Panc1 (cell line): Measurements from ENCODE around the gene SH3BP4. TPM values are rescaled to one million over a fixed set of nuclear protein-coding genes. Genes with fewer than 3 reads are reported as not detected.
A peak's percentile ranks its signal among the peaks of the same experiment; 100 is the strongest.

Source experiments
- ATAC-seq: fragments of 200-7000 bp; cut with Tn5 transposase; 2 replicates; pipeline ENCODE4 v1.9.1; 2020; ENCODE audit warnings: mild to moderate bottlenecking, moderate library complexity
- BruUV-seq: library from RNA; stranded (reverse); fragments of 400-500 nt; replicated peaks from 2 replicates; lab custom pipeline; 2021; lab: Mats Ljungman, UMichigan
- CTCF ChIA-PET: fragments of 300-600 bp; sonication (Branson Sonifier 250); formaldehyde crosslinking; loops from one replicate; lab custom pipeline; 2022; ENCODE audit warnings: antibody characterized with exemption; lab: Charles Lee
- POLR2A ChIA-PET: fragments of 300-600 bp; sonication (Branson Sonifier 250); formaldehyde crosslinking; loops from one replicate; lab custom pipeline; 2022; ENCODE audit warnings: antibody characterized with exemption; lab: Charles Lee
- DNase-seq: peaks from one replicate; pipeline ENCODE4 v3.0.0-alpha.2; 2010; ENCODE audit warnings: low read depth, low spot score
- H3K27ac ChIP-seq: 2 replicates; pipeline ENCODE4 v1.5.1; 2011; ENCODE audit warnings: mild to moderate bottlenecking, low read length, inconsistent platforms
- H3K27me3 ChIP-seq: fragments of 200-500 bp; sonication (Bioruptor generic); 2 replicates; pipeline ENCODE4 v1.6.0; 2014; ENCODE audit warnings: low read length, inconsistent platforms; ENCODE audit not compliant: control insufficient read depth, insufficient read depth
- H3K36me3 ChIP-seq: fragments of 200-500 bp; sonication (Bioruptor generic); 2 replicates; pipeline ENCODE4 v1.5.1; 2014; ENCODE audit warnings: inconsistent platforms, mild to moderate bottlenecking, low read length, moderate library complexity; ENCODE audit not compliant: control insufficient read depth, insufficient read depth
- H3K4me1 ChIP-seq: 2 replicates; pipeline ENCODE4 v1.5.1; 2011; ENCODE audit warnings: inconsistent platforms, mild to moderate bottlenecking, low read length, moderate library complexity; ENCODE audit not compliant: control insufficient read depth, insufficient read depth
- H3K4me3 ChIP-seq, 2 experiments: 2 replicates each; pipeline ENCODE4 v1.5.1; 2011 to 2012; ENCODE audit warnings: low read depth in 2 of 2, low read length in 2 of 2, mild to moderate bottlenecking in 2 of 2, inconsistent platforms in 1 of 2, moderate library complexity in 1 of 2
- H3K9me3 ChIP-seq: fragments of 200-500 bp; sonication (Bioruptor generic); 2 replicates; pipeline ENCODE4 v1.5.1; 2014; ENCODE audit warnings: low read depth, mild to moderate bottlenecking, inconsistent platforms, low read length, moderate library complexity; ENCODE audit not compliant: control insufficient read depth, insufficient read depth
- CTCF ChIP-seq: fragments of 450-650 bp; IDR thresholded peaks from 2 replicates; pipeline ENCODE4 v1.5.1; 2017; ENCODE audit warnings: mild to moderate bottlenecking
- POLR2AphosphoS5 ChIP-seq: IDR thresholded peaks from 2 replicates; pipeline ENCODE4 v1.6.1; 2012; ENCODE audit warnings: mild to moderate bottlenecking, low read depth, low read length, moderate library complexity
- SIN3A ChIP-seq: IDR thresholded peaks from 2 replicates; pipeline ENCODE4 v1.6.1; 2012; ENCODE audit warnings: low read depth, mild to moderate bottlenecking, low read length, moderate library complexity, borderline replicate concordance; ENCODE audit not compliant: insufficient read depth
- TCF7L2 ChIP-seq: IDR thresholded peaks from 2 replicates; pipeline ENCODE4 v1.6.1; 2011; ENCODE audit warnings: mild to moderate bottlenecking, low read depth, low read length, inconsistent platforms
- in situ Hi-C: cut with HindIII; loops from 2 replicates; pipeline ENCODE4 v1.10.0; 2016; ENCODE audit warnings: low sequenced_read_pairs, low pct_unique_long_range_greater_than_20kb
- intact Hi-C: fragments of 100-400 bp; cut with micrococcal nuclease; formaldehyde crosslinking; loops from one replicate; pipeline ENCODE4 v1.10.0; 2022; ENCODE audit not compliant: unreplicated experiment
- total RNA-seq: library from RNA; stranded (reverse); gene quantifications from one replicate; pipeline ENCODE4 v1.2.1, GENCODE V29; 2021; ENCODE audit not compliant: unreplicated experiment
- TF ChIP-seq, protein P1 (sequence below), 2 experiments: IDR thresholded peaks; 2 replicates each; pipeline ENCODE4 v1.6.1; 2011 to 2012; ENCODE audit warnings: low read depth in 2 of 2, control low read depth in 1 of 2, low read length in 1 of 2, mild to moderate bottlenecking in 1 of 2, moderate library complexity in 1 of 2; ENCODE audit not compliant: insufficient read depth in 1 of 2

Gene SH3BP4
- total RNA-seq, 1 experiment from 2014 or later, result 133 TPM

DNA sequence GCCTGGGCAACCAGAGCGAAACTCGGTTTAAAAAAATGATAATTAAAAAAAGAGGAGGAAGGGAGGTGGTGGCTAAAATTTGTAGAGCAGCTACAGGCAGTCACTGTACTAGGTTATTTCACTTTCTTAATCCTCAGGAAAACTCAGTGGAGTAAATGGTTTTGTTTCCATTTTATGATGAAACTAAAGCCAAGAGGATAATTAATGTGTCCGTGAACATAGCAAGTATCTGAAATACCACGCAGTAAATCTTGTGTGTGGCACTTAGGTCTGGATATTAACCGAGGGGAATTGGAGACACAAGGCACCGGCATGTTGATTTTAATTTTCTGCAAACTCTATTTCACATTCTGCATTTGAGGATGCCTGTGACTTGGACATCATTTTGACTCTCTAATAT is 14.5 kb downstream of the SH3BP4 start:
- CTCF ChIA-PET, result no interaction called here
- H3K27ac ChIP-seq, result peak overlapping the region; percentile 100
- H3K27me3 ChIP-seq, result no peaks in the 10 kb centered on the region
- TF ChIP-seq TCF7L2 (no peak), CTCF (no peak), POLR2AphosphoS5 (no peak), SIN3A (no peak)
- TF ChIP-seq, protein P1, sequence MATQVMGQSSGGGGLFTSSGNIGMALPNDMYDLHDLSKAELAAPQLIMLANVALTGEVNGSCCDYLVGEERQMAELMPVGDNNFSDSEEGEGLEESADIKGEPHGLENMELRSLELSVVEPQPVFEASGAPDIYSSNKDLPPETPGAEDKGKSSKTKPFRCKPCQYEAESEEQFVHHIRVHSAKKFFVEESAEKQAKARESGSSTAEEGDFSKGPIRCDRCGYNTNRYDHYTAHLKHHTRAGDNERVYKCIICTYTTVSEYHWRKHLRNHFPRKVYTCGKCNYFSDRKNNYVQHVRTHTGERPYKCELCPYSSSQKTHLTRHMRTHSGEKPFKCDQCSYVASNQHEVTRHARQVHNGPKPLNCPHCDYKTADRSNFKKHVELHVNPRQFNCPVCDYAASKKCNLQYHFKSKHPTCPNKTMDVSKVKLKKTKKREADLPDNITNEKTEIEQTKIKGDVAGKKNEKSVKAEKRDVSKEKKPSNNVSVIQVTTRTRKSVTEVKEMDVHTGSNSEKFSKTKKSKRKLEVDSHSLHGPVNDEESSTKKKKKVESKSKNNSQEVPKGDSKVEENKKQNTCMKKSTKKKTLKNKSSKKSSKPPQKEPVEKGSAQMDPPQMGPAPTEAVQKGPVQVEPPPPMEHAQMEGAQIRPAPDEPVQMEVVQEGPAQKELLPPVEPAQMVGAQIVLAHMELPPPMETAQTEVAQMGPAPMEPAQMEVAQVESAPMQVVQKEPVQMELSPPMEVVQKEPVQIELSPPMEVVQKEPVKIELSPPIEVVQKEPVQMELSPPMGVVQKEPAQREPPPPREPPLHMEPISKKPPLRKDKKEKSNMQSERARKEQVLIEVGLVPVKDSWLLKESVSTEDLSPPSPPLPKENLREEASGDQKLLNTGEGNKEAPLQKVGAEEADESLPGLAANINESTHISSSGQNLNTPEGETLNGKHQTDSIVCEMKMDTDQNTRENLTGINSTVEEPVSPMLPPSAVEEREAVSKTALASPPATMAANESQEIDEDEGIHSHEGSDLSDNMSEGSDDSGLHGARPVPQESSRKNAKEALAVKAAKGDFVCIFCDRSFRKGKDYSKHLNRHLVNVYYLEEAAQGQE (IDR thresholded peaks at IDR 0.05; ENCODE audit: insufficient read depth in 1 of 2, low read depth in 2 of 2, low read length in 1 of 2), result no peak
- BruUV-seq, result no TSS peak
- DNase-seq (no peak), ATAC-seq (no peak)
- POLR2A ChIA-PET, result no interaction called here
- intact Hi-C loops, result loop anchor here (5.0 kb wide), 1 partner anchor 136 kb away; no protein-coding TSS in a partner anchor
- H3K9me3 ChIP-seq, result no peaks in the 10 kb centered on the region
- peaks cover 93% of the 10 kb centered on the region for H3K4me1 ChIP-seq
- no peaks in the 10 kb centered on the region; the same call in 1 of the 2 replicates for H3K36me3 ChIP-seq
- H3K4me3 ChIP-seq, result no peak overlapping the region
- in situ Hi-C loops, result no loop called here

GRCh38 chr2:234967201-234967869 is 15.5 kb downstream of the SH3BP4 start:
- H3K27me3 ChIP-seq, result no peaks in the 10 kb centered on the region
- no peaks in the 10 kb centered on the region; the same call in 1 of the 2 replicates for H3K36me3 ChIP-seq
- POLR2A ChIA-PET, result no interaction called here
- BruUV-seq, result no TSS peak
- ATAC-seq, result peak; percentile 14; the same call in 1 of the 2 replicates
- CTCF ChIA-PET, result no interaction called here
- H3K27ac ChIP-seq, result peak overlapping the region; percentile 100
- in situ Hi-C loops (no loop called here), intact Hi-C loops (loop anchor here (5.0 kb wide), 1 partner anchor 135 kb away; no protein-coding TSS in a partner anchor)
- peaks cover 93% of the 10 kb centered on the region for H3K4me1 ChIP-seq
- no peaks in the 10 kb centered on the region for H3K9me3 ChIP-seq
- 0 out of 4 replicates have a peak overlapping the region, but pooled peaks of 1 of the 2 experiments have one; percentile 6 for H3K4me3 ChIP-seq
- no peak for DNase-seq
- TF ChIP-seq, protein P1 (IDR thresholded peaks at IDR 0.05; ENCODE audit: insufficient read depth in 1 of 2, low read depth in 2 of 2, low read length in 1 of 2), result no peak
- TF ChIP-seq POLR2AphosphoS5 (no peak), SIN3A (no peak), TCF7L2 (no peak), CTCF (no peak)
